ENCODE measurements around the gene PKP3.

Gene PKP3

DNA sequence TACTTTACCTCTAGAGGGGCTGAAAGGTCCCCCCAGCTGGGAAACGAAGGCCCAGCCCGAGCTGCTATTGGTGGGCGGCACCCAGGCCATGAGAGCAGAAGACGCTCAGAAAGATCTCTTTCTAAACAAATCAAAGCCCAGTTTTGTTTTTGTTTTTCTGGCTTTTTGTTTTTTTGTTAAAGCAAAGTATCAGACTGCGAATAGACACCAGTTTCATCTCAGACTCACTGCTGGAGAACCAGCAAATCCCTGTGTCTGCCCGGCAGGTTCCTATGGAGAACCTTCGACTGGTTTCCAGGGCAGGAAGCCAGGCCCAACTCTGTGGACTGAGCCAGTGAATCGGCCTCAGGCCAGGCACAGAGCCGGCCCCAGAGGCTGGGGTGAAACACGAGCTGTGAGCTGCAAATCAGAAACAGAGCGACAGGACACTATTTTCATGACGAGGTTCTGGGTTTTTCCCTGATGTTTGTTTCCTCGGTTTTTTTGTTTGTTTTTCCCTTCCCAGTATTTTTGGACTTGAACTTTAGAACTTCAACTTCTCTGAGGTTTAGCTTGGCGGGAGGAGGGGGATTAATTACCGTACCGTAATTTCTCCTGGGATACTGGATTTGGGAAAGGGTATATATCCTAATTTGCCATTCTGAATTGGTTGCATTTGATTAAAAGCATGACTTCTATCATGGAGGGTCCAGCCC lies 40.7 kb upstream of the PKP3 start:
- no peaks in the 10 kb centered on the region for H3K36me3 ChIP-seq (ENCODE audit: low read length)
- no peaks in the 10 kb centered on the region for H4K20me1 ChIP-seq (ENCODE audit: low read depth, low read length)
- no peak for TF ChIP-seq EZH2phosphoT487 (conservative IDR thresholded peaks at IDR 0.05; ENCODE audit: low read length)
- TF ChIP-seq, protein P1, sequence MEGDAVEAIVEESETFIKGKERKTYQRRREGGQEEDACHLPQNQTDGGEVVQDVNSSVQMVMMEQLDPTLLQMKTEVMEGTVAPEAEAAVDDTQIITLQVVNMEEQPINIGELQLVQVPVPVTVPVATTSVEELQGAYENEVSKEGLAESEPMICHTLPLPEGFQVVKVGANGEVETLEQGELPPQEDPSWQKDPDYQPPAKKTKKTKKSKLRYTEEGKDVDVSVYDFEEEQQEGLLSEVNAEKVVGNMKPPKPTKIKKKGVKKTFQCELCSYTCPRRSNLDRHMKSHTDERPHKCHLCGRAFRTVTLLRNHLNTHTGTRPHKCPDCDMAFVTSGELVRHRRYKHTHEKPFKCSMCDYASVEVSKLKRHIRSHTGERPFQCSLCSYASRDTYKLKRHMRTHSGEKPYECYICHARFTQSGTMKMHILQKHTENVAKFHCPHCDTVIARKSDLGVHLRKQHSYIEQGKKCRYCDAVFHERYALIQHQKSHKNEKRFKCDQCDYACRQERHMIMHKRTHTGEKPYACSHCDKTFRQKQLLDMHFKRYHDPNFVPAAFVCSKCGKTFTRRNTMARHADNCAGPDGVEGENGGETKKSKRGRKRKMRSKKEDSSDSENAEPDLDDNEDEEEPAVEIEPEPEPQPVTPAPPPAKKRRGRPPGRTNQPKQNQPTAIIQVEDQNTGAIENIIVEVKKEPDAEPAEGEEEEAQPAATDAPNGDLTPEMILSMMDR (IDR thresholded peaks at IDR 0.05; ENCODE audit: insufficient read depth, low read length, poor library complexity, severe bottlenecking): no peak
- no peaks in the 10 kb centered on the region for H3K9me2 ChIP-seq (replicated peaks; ENCODE audit: insufficient read depth, low read length)
- no peaks in the 10 kb centered on the region for H3K27me3 ChIP-seq (ENCODE audit: low read length)
- H2AFZ ChIP-seq (ENCODE audit: low read depth, low read length, severe bottlenecking): no peak overlapping the region
- peaks cover 4% of the 10 kb centered on the region; the same call in 1 of the 2 replicates for H3K9me3 ChIP-seq (ENCODE audit: insufficient read depth, low read length)
- peaks cover 16% of the 10 kb centered on the region for H3F3A ChIP-seq (ENCODE audit: insufficient read depth)
- H3K27ac ChIP-seq (ENCODE audit: low read depth, low read length): no peak overlapping the region
- H3K4me2 ChIP-seq (ENCODE audit: low read depth, low read length, poor library complexity, severe bottlenecking): no peak overlapping the region
- H3K9ac ChIP-seq (ENCODE audit: low read length): no peak overlapping the region
- H3K4me3 ChIP-seq (ENCODE audit: insufficient read depth, low read length, poor library complexity, severe bottlenecking): no peak overlapping the region
- no peaks in the 10 kb centered on the region for H3K79me2 ChIP-seq (ENCODE audit: insufficient read depth, low read length)

DNA sequence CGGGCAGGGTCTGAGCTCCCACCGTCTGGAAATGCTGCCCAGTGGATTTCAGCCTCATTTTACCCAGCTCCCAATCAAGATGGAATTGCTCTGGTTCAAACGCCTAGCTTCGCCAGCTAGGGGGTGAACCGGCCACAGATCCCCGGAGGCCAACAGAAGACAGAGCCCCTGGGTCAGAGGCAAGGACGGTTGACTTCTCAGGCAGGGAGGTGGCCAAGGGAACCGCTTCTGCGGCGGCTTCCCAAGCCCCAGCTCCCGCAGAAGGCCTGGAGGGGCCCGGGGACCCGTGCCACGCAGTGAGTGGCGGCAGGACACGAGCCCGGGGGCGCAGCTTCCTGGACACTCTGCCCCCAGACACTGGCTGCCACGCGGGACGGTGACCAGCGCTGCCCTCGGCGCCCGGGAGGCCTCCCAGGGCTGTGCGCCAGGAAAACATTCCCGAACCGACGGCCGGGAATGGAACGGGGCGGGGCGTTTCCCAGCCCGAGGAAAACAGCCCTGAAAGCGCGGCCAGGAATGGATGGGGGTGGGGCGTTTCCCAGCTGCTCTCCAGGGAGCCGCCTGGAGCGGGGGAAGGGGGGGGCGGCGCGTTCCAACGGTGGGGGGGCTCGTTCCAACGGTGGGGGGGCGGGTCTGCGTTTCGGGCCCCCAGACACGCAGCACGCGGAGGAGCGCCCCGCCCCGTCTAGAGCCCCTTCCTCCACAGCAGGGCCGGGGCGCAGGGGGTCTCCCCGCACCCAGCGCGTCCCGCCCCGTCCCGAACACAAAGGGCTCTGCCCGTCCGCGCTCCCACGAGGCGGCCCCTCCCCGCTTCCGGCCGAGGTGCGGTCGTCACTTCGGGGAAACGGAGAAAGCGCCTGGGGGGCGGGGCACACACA lies 38.2 kb upstream of the PKP3 start:
- Histone ChIP-seq H3K4me3 (ENCODE audit: insufficient read depth, low read length, poor library complexity, severe bottlenecking) (peak overlapping the region; percentile 35), H3K9me3 (ENCODE audit: insufficient read depth, low read length) (peaks cover 4% of the 10 kb centered on the region; the same call in 1 of the 2 replicates), H3K4me2 (ENCODE audit: low read depth, low read length, poor library complexity, severe bottlenecking) (peak overlapping the region; percentile 38), H3K36me3 (ENCODE audit: low read length) (no peaks in the 10 kb centered on the region), H3K27ac (ENCODE audit: low read depth, low read length) (peak overlapping the region; percentile 50), H3K27me3 (ENCODE audit: low read length) (no peaks in the 10 kb centered on the region), H2AFZ (ENCODE audit: low read depth, low read length, severe bottlenecking) (peak overlapping the region; percentile 6), H3F3A (ENCODE audit: insufficient read depth) (peaks cover 16% of the 10 kb centered on the region), H3K9ac (ENCODE audit: low read length) (peak overlapping the region; percentile 27), H3K9me2 (replicated peaks; ENCODE audit: insufficient read depth, low read length) (no peaks in the 10 kb centered on the region), H4K20me1 (ENCODE audit: low read depth, low read length) (no peaks in the 10 kb centered on the region), H3K79me2 (ENCODE audit: insufficient read depth, low read length) (no peaks in the 10 kb centered on the region)
- no peak for TF ChIP-seq EZH2phosphoT487 (conservative IDR thresholded peaks at IDR 0.05; ENCODE audit: low read length)
- TF ChIP-seq, protein P1 (IDR thresholded peaks at IDR 0.05; ENCODE audit: insufficient read depth, low read length, poor library complexity, severe bottlenecking): no peak

DNA sequence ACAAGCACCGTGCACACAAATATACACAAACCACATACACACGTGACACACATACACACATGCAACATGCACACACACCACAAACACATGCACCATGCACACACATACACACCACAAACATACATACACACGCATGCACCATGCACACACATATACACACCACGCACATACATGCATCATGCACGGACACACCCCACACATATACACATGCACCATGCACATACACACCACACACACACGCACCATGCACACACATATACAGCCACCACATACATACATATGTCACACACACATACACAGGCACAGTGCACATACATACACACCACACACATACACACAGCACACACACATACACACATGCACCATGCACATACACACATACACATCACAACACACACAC lies 37.4 kb upstream of the PKP3 start:
- Histone ChIP-seq H3K79me2 (ENCODE audit: insufficient read depth, low read length) (no peaks in the 10 kb centered on the region), H3K9ac (ENCODE audit: low read length) (no peak overlapping the region), H3K36me3 (ENCODE audit: low read length) (no peaks in the 10 kb centered on the region), H4K20me1 (ENCODE audit: low read depth, low read length) (no peaks in the 10 kb centered on the region), H3K4me2 (ENCODE audit: low read depth, low read length, poor library complexity, severe bottlenecking) (no peak overlapping the region), H3K4me3 (ENCODE audit: insufficient read depth, low read length, poor library complexity, severe bottlenecking) (no peak overlapping the region), H3K27ac (ENCODE audit: low read depth, low read length) (no peak overlapping the region), H3K9me3 (ENCODE audit: insufficient read depth, low read length) (peaks cover 4% of the 10 kb centered on the region; the same call in 1 of the 2 replicates), H3K9me2 (replicated peaks; ENCODE audit: insufficient read depth, low read length) (no peaks in the 10 kb centered on the region), H3F3A (ENCODE audit: insufficient read depth) (peaks cover 16% of the 10 kb centered on the region), H3K27me3 (ENCODE audit: low read length) (no peaks in the 10 kb centered on the region), H2AFZ (ENCODE audit: low read depth, low read length, severe bottlenecking) (no peak overlapping the region)
- TF ChIP-seq EZH2phosphoT487 (conservative IDR thresholded peaks at IDR 0.05; ENCODE audit: low read length): no peak
- TF ChIP-seq, protein P1 (IDR thresholded peaks at IDR 0.05; ENCODE audit: insufficient read depth, low read length, poor library complexity, severe bottlenecking): no peak

Data from SU-DHL-6 (cell line).